ENCODE measurements around the gene HNRNPDL. TPM values are rescaled to one million over a fixed set of nuclear protein-coding genes. Genes with fewer than 3 reads are reported as not detected.
A peak's percentile ranks its signal among the peaks of the same experiment; 100 is the strongest.
"Not testable (repeated sequence)": the region's sequence is repeated elsewhere in the genome, so short reads cannot be mapped to it uniquely, and the experiment has no call there.

The HNRNPDL gene
- total RNA-seq, 1 donor from 2014 or later = 97.2 TPM

DNA sequence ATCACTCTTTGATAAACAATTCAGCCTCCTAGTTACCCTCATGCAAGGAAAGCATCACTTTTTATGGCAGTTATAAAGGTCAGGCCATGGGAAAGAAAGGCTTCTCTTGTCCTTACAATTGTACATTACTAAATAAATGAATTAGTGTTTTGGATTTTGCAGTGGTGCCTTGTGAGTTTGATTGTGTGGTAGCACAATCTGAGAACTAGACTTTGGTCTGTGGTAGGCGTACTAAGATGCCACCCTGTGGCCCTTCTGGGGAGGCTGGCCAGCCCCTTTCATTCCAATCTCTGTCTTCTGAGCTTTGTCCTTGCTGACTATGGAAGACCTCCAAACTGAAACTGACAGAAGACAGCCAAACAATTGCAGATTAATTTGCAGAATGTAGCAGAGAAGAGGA lies 41.9 kb downstream of the HNRNPDL start:
- DNase-seq (ENCODE audit: low read depth in 2 of 2) = no peak

- not testable (repeated sequence) for DNase-seq (ENCODE audit: low read depth in 2 of 2)
Measured at GRCh38 chr4:82386312-82386711, 44.0 kb downstream of the HNRNPDL start.

DNA sequence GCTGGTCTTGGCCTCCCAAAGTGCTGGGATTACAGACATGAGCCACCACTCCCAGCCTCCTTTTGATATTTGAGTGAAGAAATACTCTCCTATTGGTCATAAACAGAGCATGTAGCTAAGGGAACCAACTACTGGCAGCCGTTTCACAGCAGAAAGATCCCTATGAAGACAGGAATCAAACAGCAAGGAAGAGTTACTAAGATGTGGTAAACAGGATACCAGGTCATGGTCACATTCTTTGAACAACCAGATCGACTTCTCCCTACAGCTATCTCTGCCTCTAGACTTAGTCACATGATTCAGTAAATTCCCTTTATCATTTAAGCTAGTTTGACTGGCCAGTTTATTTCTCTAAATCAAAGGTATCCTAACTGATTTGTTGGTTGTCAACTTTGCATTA lies 47.5 kb downstream of the HNRNPDL start:
- DNase-seq (ENCODE audit: low read depth in 2 of 2) = peak in 1 of 2 donors; percentile 14

DNA sequence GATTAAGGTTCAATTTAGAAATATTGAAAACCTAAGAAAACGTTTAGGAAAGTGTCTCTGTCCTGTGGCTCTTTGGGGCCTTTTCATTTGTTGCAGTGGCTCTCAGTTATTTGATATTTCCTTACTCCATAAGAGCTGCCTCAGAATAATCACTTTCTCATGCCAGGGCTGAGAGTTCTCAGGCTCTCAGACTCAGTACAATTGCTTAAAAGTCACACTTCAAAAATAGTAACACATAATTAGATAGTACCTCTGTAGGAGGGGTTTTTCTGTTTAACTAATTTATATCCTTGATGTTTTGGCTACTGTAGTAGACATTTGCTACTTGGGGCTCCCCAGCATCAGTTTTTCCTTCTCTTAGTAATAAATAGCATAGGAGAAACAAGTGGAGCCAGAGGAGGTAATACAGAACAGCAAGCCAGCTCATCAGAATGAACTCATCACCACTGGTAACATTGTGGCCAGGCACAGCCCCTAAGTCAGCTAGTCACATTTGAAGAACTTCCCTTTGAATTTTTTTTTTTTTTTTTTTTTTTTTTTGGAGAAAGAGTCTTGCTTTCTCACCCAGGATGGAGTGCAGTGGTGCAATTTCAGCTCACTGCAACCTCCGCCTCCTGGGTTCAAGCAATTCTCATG lies 48.5 kb downstream of the HNRNPDL start:
- DNase-seq (ENCODE audit: low read depth in 2 of 2) = no peak

DNA sequence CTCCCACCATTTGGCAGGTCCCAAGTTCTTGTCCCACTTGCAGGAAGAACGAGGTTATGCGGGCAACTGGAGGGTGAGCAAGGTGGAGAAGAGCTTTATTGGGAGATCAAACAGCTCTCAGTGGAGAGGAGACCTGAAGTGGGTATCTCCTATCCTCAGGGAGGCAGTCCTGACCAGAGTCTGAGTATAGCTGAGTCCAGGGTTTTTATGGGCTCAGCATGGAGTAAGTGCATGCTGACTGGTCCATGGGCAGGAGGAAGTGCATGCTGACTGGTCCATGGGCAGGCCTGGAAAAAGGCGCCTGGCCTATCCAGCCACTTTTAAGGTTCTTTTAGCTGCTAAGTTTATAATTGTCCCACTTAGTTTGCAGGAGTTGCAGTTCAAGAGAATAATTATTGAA lies 49.0 kb downstream of the HNRNPDL start:
- no peak for DNase-seq (ENCODE audit: low read depth in 2 of 2)

DNA sequence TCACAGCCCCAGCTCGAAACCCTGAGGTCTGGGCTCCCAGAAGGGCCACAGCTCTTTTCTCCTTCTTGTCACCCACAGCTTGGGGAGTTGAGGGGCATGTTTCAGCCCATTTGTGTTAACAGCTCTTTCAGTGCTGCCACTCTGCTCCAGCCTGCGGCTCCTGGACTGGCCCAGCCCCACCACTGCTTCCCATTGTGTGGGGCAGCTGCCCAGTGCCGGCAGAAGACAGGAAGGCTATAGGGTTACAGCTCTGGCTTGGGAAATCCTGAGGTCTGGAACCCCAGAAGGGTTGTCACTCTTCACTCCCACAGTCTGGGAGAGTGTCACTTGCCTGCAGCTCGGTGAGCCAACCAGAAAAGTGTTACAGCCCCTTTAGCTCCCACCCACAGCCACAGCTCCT lies 49.4 kb downstream of the HNRNPDL start:
- no peak for DNase-seq (ENCODE audit: low read depth in 2 of 2)

- DNase-seq (ENCODE audit: low read depth in 2 of 2) = no peak
Measured at GRCh38 chr4:82380344-82380743, 49.9 kb downstream of the HNRNPDL start.

- no peak for DNase-seq (ENCODE audit: low read depth in 2 of 2)
Measured at GRCh38 chr4:82376109-82376508, 54.2 kb downstream of the HNRNPDL start.

- DNase-seq (ENCODE audit: low read depth in 2 of 2) = peak; percentile 97 to 100
Measured at GRCh38 chr4:82373816-82374625, 56.2 kb downstream of the HNRNPDL start, which contains the start of gene HNRNPD. Gene HNRNPD, minus strand, starts transcription at chr4:82373991. Its CDS starts 313 bp downstream, at chr4:82373678.

- no peak for DNase-seq (ENCODE audit: low read depth in 2 of 2)
Measured at GRCh38 chr4:82373486-82373815, 56.8 kb downstream of the HNRNPDL start.

Other genes with a start within 250 kb of the HNRNPDL start
- 19.2 and 21.6 TPM in 2 replicates for gene HNRNPD, start 56.5 kb downstream of the HNRNPDL start, total RNA-seq
- gene ENOPH1, start 128 bp upstream of the HNRNPDL start, total RNA-seq = 31.2 and 45.4 TPM in 2 replicates
- gene TMEM150C, start 131.5 kb upstream of the HNRNPDL start, total RNA-seq = 3.3 and 5.8 TPM in 2 replicates